NCI-H524 (cell line): Measurements from ENCODE around the gene SMURF1.
"Not testable (repeated sequence)": the region's sequence is repeated elsewhere in the genome, so short reads cannot be mapped to it uniquely, and the experiment has no call there.

Experiments
- DNase-seq, 2 experiments: peaks; one replicate each; lab custom pipeline; 2025; lab: John Stamatoyannopoulos, UW

SMURF1 gene

GRCh38 chr7:99047526-99048077 lies 96.3 kb downstream of the SMURF1 start:
- no peak for DNase-seq

GRCh38 chr7:99046722-99047121 lies 97.2 kb downstream of the SMURF1 start:
- DNase-seq = no peak

GRCh38 chr7:99046262-99046661 lies 97.6 kb downstream of the SMURF1 start:
- not testable (repeated sequence) for DNase-seq

DNA sequence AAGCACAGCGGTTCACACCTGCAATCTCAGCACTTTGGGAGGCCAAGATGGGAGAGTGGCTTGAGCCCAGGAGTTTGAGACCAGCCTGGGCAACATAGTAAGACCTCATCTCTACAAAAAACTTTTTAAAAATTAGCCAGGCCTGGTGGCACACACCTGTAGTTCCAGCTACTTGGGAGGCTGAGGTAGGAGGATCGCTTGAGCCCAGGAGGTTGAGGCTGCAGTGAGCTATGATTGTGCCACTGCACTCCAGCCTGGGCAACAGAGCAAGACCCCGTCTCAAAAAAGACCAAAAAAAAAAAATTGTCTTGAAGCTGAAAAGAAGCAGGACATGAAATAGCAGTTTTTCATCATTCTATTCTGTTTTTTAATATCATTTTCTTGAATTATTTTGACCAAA lies 99.0 kb downstream of the SMURF1 start:
- not testable (repeated sequence) for DNase-seq

- DNase-seq = no peak
These were observed 101.0 kb downstream of the SMURF1 start for GRCh38 chr7:99042957-99043356.

DNA sequence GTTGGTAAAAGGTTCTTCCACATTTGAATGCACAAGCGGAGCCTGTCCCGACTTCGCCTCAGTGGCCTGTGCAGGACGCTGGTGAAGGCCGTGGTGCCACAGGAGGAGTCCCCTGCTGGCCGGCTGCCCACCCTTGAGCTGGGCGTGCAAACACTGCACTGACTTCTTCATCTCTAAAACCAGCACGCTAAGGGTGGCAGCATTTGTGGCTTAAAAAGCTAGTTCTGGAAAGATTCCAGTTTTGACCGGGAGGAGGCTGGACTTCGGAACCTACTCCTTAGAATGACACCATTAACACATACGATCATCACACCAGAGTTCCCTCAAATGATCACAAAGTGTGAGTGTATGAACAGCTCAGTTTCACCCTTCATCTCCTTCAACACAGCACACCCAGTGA lies 102.4 kb downstream of the SMURF1 start:
- no peak for DNase-seq

DNA sequence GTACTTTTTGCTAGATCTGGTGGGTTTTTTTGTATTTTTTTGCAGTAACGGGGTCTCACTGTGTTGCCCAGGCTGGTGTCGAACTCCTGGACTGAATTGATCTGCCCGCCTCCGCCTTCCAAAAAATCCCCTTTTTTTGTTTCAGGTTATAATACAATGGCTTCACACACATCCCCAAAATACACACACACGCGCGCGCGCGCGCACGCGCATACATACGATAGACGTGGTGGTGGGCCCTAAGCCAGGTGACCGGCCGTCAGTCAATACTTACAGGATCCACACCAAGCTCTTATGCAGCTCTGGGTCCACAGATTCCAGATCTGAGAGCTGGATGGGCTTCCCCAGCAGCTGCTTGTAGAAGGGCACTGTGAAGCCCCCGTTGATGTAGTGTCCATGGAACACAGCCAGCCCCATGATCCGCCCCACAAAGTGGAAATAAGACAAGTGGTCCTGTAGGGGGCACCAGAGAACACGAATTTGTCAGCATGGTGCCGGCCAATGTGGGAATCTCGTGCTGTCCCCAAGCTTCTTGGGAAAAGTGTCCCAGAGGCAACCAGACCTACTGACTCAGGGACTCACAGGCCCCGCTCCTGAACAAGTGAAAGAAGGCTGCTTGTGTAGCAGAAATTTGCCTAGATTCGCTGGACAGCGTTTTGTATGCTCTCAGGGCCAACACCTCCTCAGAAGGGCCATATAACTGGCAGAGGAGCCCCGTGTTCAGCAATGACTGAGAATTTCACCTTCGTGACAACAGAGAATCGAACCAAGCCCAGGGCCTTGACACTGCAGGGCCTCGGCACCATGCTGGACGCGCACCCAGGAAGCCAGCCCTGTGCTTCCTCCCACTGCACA lies 103.6 kb downstream of the SMURF1 start:
- DNase-seq = peak; percentile 60 to 77

DNA sequence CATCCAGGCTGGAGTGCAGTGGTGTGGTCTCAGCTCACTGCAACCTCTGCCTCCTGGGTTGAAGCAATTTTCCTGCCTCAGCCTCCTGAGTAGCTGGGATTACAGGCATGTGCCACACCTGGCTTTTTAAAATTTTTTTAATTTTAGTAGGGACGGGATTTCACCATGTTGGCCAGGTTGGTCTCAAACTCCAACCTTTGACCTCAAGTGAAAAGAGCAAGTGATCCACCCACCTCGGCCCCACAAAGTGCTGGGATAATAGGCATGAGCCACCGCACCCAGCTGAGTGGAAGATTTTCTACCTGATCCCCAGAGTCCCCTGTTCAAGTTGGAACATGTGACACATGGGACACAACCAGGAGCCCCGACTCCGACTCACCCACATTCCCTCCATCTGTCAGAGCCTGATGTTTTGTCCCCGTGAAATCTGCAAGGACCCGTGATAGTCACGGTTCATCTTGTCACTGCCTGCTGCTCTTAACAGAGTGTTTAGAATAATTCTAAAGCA lies 104.5 kb downstream of the SMURF1 start:
- no peak for DNase-seq

- no peak for DNase-seq
These were observed 105.6 kb downstream of the SMURF1 start for GRCh38 chr7:99038086-99038855.

DNA sequence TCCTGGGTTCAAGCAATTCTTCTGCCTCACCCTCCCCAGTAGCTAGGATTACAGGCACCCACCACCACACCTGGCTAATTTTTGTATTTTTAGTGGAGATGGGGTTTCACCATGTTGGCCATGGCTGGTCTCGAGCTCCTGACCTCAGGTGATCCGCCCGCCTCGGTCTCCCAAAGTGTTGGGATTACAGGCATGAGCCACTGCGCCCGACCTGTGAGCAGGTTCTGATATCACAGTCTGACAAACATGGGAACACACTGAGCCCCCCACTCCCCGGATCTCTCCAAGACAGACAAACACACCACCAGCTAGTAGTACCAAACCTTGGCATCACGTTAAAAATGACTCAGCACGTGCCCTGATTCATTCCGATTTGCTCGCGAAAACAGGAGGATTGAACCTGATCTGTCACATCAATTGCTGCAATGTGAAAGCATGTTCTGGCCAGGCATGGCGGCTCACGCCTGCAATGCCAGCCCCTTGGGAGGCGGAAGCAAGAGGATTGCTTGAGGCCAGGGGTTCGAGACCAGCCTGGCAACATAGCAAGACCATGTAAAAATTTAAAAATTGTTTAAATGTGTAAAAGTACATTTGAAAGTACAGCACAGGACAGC lies 106.5 kb downstream of the SMURF1 start:
- DNase-seq = no peak

DNA sequence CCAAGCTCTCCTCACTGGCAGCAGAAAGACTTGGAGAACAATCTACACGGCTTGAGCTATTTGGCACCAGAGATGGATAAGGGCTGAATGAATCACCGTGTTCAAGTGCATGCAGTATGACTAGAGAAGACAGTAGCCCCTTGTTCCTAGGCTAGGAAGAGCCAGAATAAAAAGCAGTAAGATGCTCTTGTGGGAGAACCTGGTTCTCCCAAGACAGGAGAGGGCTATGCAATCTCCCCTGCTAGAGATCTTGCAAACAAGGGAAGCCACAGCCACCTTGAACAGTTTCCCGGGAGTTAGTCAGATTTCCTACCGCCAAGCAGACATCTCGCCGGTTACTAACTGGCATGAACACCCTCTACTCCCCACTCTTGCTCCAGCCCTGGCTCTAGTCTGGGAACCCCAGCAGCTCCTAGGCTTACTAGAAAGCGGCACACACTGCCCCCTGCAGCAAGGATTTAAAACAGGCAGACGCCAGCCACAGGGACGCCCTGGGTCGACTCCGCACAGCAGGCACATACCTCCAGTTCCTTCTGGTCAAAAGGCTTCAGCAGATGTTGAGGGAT lies 107.3 kb downstream of the SMURF1 start:
- peak in 1 of 2 experiments; percentile 6 for DNase-seq

- no peak for DNase-seq
These were observed 108.0 kb downstream of the SMURF1 start for GRCh38 chr7:99035723-99036545.

DNA sequence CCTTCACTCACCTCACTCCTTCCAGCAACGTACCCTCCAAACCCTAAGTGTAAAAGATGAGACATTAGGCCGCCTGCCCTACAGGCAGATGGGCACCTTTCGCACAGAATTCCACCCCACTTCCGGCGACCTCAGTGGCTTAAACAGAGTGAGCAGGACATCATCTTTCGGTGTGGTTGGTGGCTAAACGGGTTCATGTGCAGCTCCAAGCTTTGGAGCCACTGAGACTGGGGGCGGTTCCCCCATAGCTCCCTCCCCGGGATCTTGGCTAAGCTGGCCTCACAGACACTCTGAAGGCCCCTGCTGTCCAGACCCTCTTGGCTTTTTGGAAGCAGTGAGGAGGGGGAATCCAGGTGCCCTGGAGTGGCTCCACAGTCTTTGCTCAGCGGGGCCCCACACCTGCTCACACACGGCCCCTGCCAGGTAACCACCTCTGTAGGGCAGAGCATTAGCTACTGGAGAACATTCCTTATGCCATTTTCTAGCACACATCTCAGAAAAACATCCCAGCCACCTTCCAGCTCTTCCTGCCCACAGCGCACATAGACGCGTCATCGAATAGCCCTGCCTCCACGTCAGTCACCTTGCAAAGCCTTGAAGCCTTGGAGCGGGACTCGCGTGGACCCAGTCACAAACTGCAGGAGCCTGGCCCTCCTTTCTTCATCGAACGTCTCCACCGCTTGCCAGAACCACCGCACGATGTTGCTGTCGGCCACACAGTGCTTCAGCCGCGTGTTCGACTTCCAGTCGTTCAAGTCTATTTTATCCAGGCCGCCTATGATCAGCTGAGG lies 108.8 kb downstream of the SMURF1 start:
- DNase-seq = no peak

- no peak for DNase-seq
These were observed 110.1 kb downstream of the SMURF1 start for GRCh38 chr7:99033765-99034164.

- no peak for DNase-seq
These were observed 111.0 kb downstream of the SMURF1 start for GRCh38 chr7:99032928-99033327.

DNA sequence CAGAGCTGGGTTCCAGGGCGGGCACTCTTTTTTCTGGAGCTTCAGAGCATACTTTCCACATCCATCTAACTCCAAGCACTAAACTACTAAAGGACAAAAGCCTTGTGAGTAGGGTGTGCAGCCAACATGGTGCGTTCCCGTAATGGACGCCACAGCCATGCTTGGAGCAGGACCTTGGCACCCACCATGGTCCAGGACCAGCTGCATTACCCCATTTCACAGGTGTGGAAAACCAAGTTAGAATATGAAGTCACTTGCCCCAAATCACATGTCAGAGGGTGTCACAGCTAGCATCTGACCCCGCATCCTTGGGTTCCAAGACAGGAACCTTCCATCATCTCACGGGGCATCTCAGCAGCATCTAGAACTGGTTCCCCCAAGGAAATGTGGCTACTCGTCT lies 112.4 kb downstream of the SMURF1 start:
- DNase-seq = no peak

- DNase-seq = no peak
These were observed 113.0 kb downstream of the SMURF1 start for GRCh38 chr7:99030951-99031350.

- DNase-seq = no peak
These were observed 113.5 kb downstream of the SMURF1 start for GRCh38 chr7:99030457-99030856.

- no peak for DNase-seq
These were observed 114.2 kb downstream of the SMURF1 start for GRCh38 chr7:99029466-99030435.
